HG03025 (cell line): ENCODE data around the gene CCDC116.
"Not testable (repeated sequence)": the region's sequence is repeated elsewhere in the genome, so short reads cannot be mapped to it uniquely, and the experiment has no call there.

Experiments used
- ATAC-seq: cut with Tn5 transposase; IDR thresholded peaks from one replicate; pipeline ENCODE4 v1.9.1; 2021; ENCODE audit warnings: mild to moderate bottlenecking, moderate library complexity; ENCODE audit not compliant: unreplicated experiment, low FRiP score

Gene CCDC116

GRCh38 chr22:21628386-21629254 is 3.9 kb upstream of the CCDC116 start:
- no peak for ATAC-seq

GRCh38 chr22:21629255-21630149 is 3.1 kb upstream of the CCDC116 start, which contains the start of gene YDJC:
TSS of gene YDJC (minus strand) at chr22:21630022. CDS start at chr22:21630014, 8 bp downstream.
- peak; percentile 62 for ATAC-seq

- no peak for ATAC-seq
Observed at GRCh38 chr22:21631025-21631424, 1.5 kb upstream of the CCDC116 start.

GRCh38 chr22:21632931-21633330 is 371 bp downstream of the CCDC116 start:
- ATAC-seq: no peak

GRCh38 chr22:21633481-21633880 is 921 bp downstream of the CCDC116 start:
- ATAC-seq: no peak

DNA sequence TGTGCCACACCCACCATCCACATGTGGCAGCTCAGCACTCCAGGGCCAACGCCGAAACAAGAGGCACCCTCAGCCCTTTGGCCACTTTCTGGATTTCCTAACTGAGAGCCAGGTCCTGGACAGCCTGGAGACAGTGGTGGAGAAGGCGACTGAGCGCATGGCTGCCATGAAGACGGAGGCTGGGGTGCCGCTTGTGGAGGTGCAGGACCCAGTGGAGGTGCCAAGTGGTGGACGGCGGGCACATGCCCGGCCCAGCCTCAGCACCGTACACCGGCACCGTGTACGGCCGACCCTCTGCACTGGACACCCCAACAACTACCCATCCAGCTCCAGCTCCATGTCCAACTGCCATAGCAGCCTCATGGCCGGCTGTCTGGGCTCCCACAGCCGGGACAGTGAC is 1.5 kb downstream of the CCDC116 start:
- ATAC-seq: no peak

GRCh38 chr22:21634844-21635243 is 2.3 kb downstream of the CCDC116 start:
- no peak for ATAC-seq

GRCh38 chr22:21635771-21636510 is 3.4 kb downstream of the CCDC116 start:
- ATAC-seq: no peak

DNA sequence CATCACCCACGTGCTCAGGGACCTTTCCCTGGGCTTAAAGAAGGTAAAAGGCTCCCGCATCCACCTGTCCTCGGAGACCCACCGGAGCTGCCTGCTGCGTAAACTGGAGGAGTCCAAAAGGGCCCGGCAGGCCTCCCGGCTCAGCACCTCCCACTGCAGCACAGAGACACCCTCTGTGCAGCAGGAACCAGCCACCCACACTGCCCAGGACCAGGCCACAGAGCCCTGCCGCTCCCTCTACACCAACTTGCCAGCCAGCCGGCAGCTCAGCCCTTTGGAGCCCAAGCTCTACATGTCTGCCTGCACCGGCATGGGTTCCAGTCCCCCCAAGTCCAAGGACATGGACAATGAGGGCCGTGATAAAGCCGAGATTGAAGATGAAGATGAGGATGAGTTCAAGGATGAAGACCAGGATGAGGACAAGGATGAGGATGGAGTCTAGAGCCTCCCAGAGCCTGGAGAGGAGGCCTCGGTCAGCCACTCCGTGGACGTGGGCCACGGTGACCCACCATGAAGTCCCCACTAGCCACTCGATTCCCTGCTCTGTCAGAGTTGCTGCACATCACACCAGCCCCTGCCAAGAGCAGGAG is 4.2 kb downstream of the CCDC116 start:
- no peak for ATAC-seq

DNA sequence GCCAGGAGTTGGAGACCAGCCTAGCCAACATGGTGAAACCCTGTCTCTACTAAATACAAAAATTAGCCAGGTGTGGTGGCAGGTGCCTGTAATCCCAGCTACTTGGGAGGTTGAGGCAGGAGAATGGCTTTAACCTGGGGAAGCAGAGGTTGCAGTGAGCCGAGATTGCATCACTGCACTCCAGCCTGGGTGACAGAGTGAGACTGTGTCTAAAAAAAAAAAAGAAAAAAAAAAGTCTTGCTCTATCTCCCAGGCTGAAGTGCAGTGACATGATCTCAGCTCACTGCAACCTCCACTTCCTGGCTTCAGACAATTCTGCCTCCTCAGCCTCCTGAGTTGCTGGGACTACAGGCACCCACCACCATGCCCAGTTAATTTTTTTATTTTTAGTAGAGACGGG is 4.9 kb downstream of the CCDC116 start:
- not testable (repeated sequence) for ATAC-seq

DNA sequence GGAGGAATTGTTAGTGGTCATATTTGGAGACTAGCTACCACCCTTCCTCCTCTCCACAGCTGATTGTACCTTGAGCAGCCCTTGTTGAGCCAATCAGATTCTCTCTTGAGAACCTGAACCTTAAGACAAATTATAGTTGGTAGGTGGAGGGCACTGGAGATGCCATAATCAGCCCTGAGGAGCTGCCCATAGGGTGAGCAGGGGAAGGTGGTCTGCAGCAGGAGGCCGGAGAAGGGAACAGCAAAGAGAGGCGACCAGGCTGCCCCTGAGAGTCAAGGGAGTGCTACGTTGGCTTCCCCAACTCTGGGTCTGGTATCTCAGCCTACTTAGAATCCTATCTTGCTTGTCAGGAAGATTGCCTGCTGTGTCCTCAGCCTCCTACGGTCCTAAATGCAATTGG is 6.8 kb downstream of the CCDC116 start:
- ATAC-seq: no peak

- no peak for ATAC-seq
Observed at GRCh38 chr22:21640810-21641209, 8.2 kb downstream of the CCDC116 start.

- ATAC-seq: peak; percentile 1
Observed at GRCh38 chr22:21641417-21641788, 8.8 kb downstream of the CCDC116 start.

DNA sequence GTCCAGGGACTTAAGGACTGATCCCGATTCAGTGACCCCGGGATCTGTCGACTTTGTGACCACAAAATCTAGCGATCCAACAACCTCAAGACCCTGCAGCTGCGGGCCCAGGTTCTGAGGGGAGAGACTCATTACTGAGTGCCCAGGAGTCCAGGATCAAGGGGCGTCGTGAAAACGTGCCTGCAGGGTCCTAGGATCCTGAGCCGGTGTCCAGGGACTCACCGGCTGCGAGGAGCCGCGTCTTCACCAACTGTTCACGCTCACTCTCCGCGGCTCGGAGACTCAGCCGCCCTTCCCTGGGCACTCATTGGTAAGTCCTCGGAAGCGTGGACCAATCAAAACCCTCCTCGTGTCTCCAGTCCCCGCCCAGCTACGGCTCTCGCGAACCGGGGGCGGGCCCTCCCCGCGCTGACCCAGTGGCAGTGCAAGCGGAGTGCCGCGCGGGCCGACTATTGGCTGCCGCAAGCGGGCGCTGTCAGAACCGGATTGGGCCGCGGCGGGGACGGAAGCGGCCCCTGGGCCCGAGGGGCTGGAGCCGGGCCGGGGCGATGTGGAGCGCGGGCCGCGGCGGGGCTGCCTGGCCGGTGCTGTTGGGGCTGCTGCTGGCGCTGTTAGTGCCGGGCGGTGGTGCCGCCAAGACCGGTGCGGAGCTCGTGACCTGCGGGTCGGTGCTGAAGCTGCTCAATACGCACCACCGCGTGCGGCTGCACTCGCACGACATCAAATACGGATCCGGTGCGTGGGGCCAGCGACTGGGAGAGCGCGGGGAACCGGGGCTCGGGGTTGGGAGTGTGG is 9.4 kb downstream of the CCDC116 start, which contains the start of gene SDF2L1:
Gene SDF2L1, plus strand, starts transcription at position 514 of the 795 bp plus-strand sequence. Its CDS starts 35 bp downstream, at position 549.
- ATAC-seq: peak; percentile 80

GRCh38 chr22:21642584-21643448 is 10.3 kb downstream of the CCDC116 start:
- ATAC-seq: no peak

- no peak for ATAC-seq
Observed at GRCh38 chr22:21643533-21644357, 11.2 kb downstream of the CCDC116 start.

DNA sequence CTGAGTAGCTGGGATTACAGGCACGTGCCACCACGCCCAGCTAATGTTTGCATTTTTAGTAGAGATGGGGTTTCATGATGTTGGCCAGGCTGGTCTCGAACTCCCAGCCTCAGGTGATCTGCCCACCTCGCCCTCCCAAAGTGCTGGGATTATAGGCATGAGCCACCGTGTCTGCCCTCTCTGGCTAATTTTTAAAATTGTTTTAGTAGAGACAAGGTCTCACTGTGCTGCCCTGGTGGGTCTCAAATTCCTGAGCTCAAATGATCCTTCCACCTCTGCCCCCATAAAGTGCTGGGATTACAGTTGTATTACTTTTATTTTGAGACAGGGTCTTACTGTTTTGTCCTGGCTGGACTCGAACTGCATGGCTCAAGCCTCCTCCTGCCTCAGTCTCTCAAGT is 13.0 kb downstream of the CCDC116 start:
- not testable (repeated sequence) for ATAC-seq
